Endodermal cell (in vitro differentiated cells): ENCODE data around the gene CDC42EP5. TPM values are rescaled to one million over a fixed set of nuclear protein-coding genes. Genes with fewer than 3 reads are reported as not detected.
"Not testable (repeated sequence)": the region's sequence is repeated elsewhere in the genome, so short reads cannot be mapped to it uniquely, and the experiment has no call there.

Experiments
- DNase-seq: peaks from one replicate; pipeline ENCODE4 v3.0.0-alpha.2; 2017
- H3K27ac ChIP-seq: 2 replicates; pipeline ENCODE4 v1.5.1; 2013; ENCODE audit warnings: mild to moderate bottlenecking, low read depth, low read length, moderate library complexity
- H3K27me3 ChIP-seq: 2 replicates; pipeline ENCODE4 v1.6.1; 2013; ENCODE audit warnings: mild to moderate bottlenecking, low read length, moderate library complexity; ENCODE audit not compliant: insufficient read depth, control insufficient read depth, poor library complexity, severe bottlenecking
- H3K36me3 ChIP-seq: 2 replicates; pipeline ENCODE4 v1.7.0; 2013; ENCODE audit warnings: mild to moderate bottlenecking, low read length, moderate library complexity; ENCODE audit not compliant: control insufficient read depth, insufficient read depth
- H3K4me1 ChIP-seq: one replicate; pipeline ENCODE4 v1.7.0; 2013; ENCODE audit warnings: low read length; ENCODE audit not compliant: control insufficient read depth, insufficient read depth
- H3K4me3 ChIP-seq: 2 replicates; pipeline ENCODE4 v1.5.1; 2013; ENCODE audit warnings: mild to moderate bottlenecking, low read length, moderate library complexity
- H3K9ac ChIP-seq: 2 replicates; pipeline ENCODE4 v1.6.1; 2013; ENCODE audit warnings: mild to moderate bottlenecking, low read length, moderate library complexity; ENCODE audit not compliant: poor library complexity, severe bottlenecking; ENCODE audit errors: extremely low read depth
- H3K9me3 ChIP-seq: 2 replicates; pipeline ENCODE4 v1.6.1; 2013; ENCODE audit warnings: mild to moderate bottlenecking, low read length, moderate library complexity; ENCODE audit not compliant: control insufficient read depth
- H3K27ac Mint-ChIP-seq: 2 replicates; pipeline ENCODE4 v1.8.0; 2020; ENCODE audit warnings: mixed read lengths
- H3K27me3 Mint-ChIP-seq: 2 replicates; pipeline ENCODE4 v1.8.0; 2021; ENCODE audit warnings: mild to moderate bottlenecking, mixed read lengths; ENCODE audit not compliant: insufficient read depth
- H3K36me3 Mint-ChIP-seq: 2 replicates; pipeline ENCODE4 v1.8.0; 2020; ENCODE audit warnings: low read depth, mixed read lengths
- H3K4me1 Mint-ChIP-seq: 2 replicates; pipeline ENCODE4 v1.8.0; 2020; ENCODE audit warnings: mixed read lengths
- H3K4me3 Mint-ChIP-seq: 2 replicates; pipeline ENCODE4 v1.8.0; 2020; ENCODE audit warnings: mild to moderate bottlenecking, moderate library complexity, mixed read lengths
- H3K9me3 Mint-ChIP-seq: 2 replicates; pipeline ENCODE4 v1.8.0; 2020; ENCODE audit warnings: mild to moderate bottlenecking, mixed read lengths
- CTCF ChIP-seq: fragments of 200-600 bp; sonication (generic); conservative IDR thresholded peaks from 2 replicates; pipeline ENCODE4 v1.5.0; 2021; ENCODE audit warnings: antibody characterized with exemption, mild to moderate bottlenecking
- WGBS, 2 experiments: methylation state at CpG; one replicate each; pipeline versions ENCODE4 v1.1.5 to v1.1.7; 2013; ENCODE audit warnings: missing lambda C conversion rate in 2 of 2, mixed read lengths in 1 of 2; ENCODE audit not compliant: insufficient coverage in 1 of 2, insufficient read length in 1 of 2; 5-methylcytosine and 5-hydroxymethylcytosine counted together
- total RNA-seq, 2 donors: library from RNA; stranded (reverse); fragmentation: NEBNext Ultra II Directional in 1 of 2; extraction: Animal tissue kit (Norgen Biotek cat#: 25700) in 1 of 2; gene quantifications; 2 replicates in 1 of 2; 3 replicates in 1 of 2; pipeline ENCODE4 v1.2.1, GENCODE V29; 2021

The CDC42EP5 gene
- total RNA-seq, 2 donors from 2014 or later, result 0.49 TPM; not detected in 1

- not testable (repeated sequence) for H3K27me3 Mint-ChIP-seq, H3K4me1 Mint-ChIP-seq, H3K27me3 ChIP-seq, H3K4me1 ChIP-seq, H3K9ac ChIP-seq, H3K27ac Mint-ChIP-seq, H3K4me3 ChIP-seq, H3K27ac ChIP-seq, H3K36me3 ChIP-seq, DNase-seq, H3K4me3 Mint-ChIP-seq, H3K36me3 Mint-ChIP-seq, H3K9me3 ChIP-seq
- peaks cover 73% of the 10 kb centered on the region for H3K9me3 Mint-ChIP-seq
- peak; percentile 15 for TF ChIP-seq CTCF
- WGBS, 2 experiments, result 76% methylated on average over 4 of the region's 21 CpGs; no CpG with 5 or more reads in 1 of the 2 experiments
Measured at GRCh38 chr19:54509200-54509940, 36.3 kb upstream of the CDC42EP5 start.

GRCh38 chr19:54508487-54508886 lies 35.4 kb upstream of the CDC42EP5 start:
- 77% methylated on average over 2 of the region's 3 CpGs; no CpG with 5 or more reads in 1 of the 2 experiments for WGBS, 2 experiments
- not testable (repeated sequence) for H3K36me3 ChIP-seq, H3K4me1 ChIP-seq, H3K4me3 Mint-ChIP-seq, DNase-seq, H3K4me3 ChIP-seq, H3K27ac ChIP-seq, H3K9ac ChIP-seq, H3K27ac Mint-ChIP-seq, H3K36me3 Mint-ChIP-seq, H3K4me1 Mint-ChIP-seq, H3K27me3 Mint-ChIP-seq, H3K9me3 ChIP-seq, H3K27me3 ChIP-seq
- H3K9me3 Mint-ChIP-seq, result peaks cover 70% of the 10 kb centered on the region

GRCh38 chr19:54507824-54508223 lies 34.7 kb upstream of the CDC42EP5 start:
- no peak overlapping the region for H3K4me3 ChIP-seq
- H3K27ac ChIP-seq, result no peak overlapping the region
- Mint-ChIP-seq H3K4me1 (no peaks in the 10 kb centered on the region), H3K27ac (no peak overlapping the region), H3K36me3 (no peaks in the 10 kb centered on the region), H3K27me3 (no peaks in the 10 kb centered on the region), H3K9me3 (peaks cover 68% of the 10 kb centered on the region), H3K4me3 (no peak overlapping the region)
- no peaks in the 10 kb centered on the region for H3K36me3 ChIP-seq
- no peak for TF ChIP-seq CTCF
- H3K9ac ChIP-seq, result no peak overlapping the region
- H3K27me3 ChIP-seq, result no peaks in the 10 kb centered on the region
- DNase-seq, result no peak
- no peaks in the 10 kb centered on the region for H3K4me1 ChIP-seq
- 79 to 83% methylated on average over 7 to 12 of the region's 12 CpGs for WGBS, 2 experiments
- H3K9me3 ChIP-seq, result no peaks in the 10 kb centered on the region

- H3K27me3 ChIP-seq, H3K36me3 Mint-ChIP-seq, H3K4me1 ChIP-seq, H3K4me3 ChIP-seq, H3K36me3 ChIP-seq, H3K27ac ChIP-seq, H3K9me3 ChIP-seq, H3K4me1 Mint-ChIP-seq, DNase-seq, H3K4me3 Mint-ChIP-seq, H3K9ac ChIP-seq, H3K27ac Mint-ChIP-seq, H3K27me3 Mint-ChIP-seq: not testable (repeated sequence)
- peaks cover 68% of the 10 kb centered on the region for H3K9me3 Mint-ChIP-seq
- 81% methylated on average over 9 of the region's 15 CpGs; no CpG with 5 or more reads in 1 of the 2 experiments for WGBS, 2 experiments
Measured at GRCh38 chr19:54507038-54507717, 34.1 kb upstream of the CDC42EP5 start.
